Activated CD8-positive, alpha-beta memory T cell treated with anti-CD3 and anti-CD28 coated beads, Interleukin-2, amount 50 U/mL, for 1 hour (primary cell): ENCODE data around the gene HIPK1.
"Not testable (repeated sequence)": the region's sequence is repeated elsewhere in the genome, so short reads cannot be mapped to it uniquely, and the experiment has no call there.

Experiments
- DNase-seq: peaks from one replicate; pipeline ENCODE4 v3.0.0-alpha.2; 2020; ENCODE audit errors: extremely low read depth

The HIPK1 gene

GRCh38 chr1:113982949-113983348 lies 53.8 kb downstream of the HIPK1 start:
- no peak for DNase-seq

DNA sequence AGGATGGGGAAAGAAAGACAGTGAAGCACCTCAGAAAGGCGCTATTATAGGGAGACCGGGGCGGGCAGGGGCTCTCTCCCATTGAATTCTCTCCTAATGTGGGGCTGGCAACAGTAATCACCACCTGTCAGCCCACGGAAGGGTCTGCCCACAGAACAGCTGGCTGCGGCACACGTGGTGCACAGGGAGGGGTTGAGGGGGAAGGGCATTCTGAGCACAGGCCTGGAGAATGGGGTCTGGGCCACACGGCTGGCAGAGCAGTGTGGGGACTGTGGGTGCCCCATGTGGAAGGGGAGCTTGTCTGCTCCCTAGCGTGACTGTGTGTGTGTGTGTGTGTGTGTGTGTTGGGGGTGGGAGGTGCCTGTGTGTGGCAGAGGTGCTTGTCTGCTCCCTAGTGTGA lies 54.3 kb downstream of the HIPK1 start:
- no peak for DNase-seq

DNA sequence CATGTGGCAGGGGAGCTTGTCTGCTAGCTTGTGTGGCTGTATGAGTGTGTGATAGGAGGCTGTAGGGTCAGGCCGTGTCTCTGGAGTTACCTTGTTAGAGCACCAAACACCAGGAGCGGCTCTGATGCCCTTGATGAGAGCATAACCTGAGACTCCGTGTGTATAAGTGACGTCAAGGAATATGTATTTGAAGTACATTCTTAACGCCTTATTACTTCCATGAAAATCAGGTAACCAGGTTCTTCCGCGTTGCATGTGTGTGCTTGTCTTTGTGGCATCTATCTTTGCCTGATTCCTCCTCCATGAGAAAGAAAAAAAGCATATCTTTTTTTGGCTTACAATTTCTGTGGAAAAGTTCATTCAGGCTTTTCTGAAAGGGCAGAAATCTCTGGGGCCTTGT lies 54.7 kb downstream of the HIPK1 start:
- no peak for DNase-seq

DNA sequence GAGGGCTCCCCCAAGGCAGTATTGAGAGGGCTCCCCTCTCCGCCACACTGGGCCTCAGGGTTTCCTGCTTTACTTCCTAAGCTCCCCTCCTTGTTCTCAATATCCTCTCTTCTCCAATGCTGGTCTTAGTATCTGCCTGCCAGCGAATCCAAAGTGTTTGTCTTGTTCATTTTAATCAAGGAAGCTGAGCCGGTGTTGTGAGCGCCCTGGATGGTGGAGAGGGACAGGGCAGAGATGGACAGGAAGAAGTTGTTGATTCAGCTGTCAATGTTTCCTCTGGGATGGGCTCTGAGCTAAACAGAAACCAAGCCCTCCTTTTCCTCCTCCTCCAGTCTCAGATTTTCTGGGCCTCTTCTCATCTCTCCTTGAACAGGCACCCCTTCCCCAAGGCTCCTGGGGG lies 55.6 kb downstream of the HIPK1 start:
- DNase-seq: no peak

GRCh38 chr1:113986802-113987201 lies 57.7 kb downstream of the HIPK1 start:
- DNase-seq: no peak

DNA sequence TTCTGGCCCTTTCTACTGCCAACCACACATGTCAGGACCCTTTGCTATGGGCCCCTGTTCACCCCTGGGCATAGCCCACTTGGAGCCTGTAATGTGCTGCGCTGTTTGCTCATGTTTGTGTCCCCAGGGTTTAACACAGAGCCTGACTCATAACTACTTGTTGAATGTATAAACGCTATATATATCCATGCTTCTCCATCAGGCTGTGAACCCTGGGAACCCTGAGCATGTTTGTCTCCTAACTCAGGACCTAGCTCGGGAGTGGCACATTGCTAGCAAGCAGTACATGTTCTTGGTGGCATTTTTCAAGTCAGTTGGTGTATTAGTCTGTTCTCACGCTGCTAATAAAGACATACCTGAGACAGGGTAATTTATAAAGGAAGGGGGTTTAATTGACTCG lies 58.1 kb downstream of the HIPK1 start:
- no peak for DNase-seq

DNA sequence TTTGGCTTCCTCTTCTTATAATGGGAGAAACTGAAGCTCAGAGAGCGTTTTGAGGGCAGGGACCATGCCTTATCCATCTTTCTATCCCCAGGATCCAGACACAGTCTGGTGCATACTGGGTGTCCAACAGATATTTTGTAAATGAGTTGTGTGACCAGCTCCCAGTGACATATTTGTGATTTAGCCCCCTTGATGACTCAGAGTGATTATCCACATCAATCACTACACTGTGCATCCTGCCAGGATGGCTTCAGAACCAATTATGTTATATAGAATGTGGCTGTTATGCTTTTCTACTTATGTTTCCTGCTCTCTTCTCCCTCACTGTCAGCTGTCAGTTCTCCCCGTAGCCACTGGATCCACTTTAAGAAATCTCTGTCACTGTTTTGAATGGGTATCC lies 61.4 kb downstream of the HIPK1 start:
- no peak for DNase-seq

DNA sequence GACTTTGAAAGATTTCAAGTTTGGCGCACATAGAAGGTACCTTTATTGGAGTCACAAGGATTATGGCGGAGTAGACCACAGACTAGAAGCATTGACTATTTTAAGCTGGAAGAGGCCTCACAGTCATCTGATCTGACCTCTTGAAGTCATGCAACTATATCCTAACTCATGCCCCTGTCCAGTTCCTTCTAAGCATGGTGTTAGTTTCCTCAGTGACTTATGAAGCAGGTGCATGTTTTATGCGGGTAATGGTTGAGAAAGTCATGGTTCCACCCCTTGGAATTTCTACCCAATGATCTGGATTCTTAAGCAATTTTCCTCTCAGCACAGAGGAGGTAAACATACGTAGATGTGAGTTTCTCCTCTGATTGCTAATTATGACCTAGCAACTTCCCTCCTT lies 61.8 kb downstream of the HIPK1 start:
- no peak for DNase-seq

DNA sequence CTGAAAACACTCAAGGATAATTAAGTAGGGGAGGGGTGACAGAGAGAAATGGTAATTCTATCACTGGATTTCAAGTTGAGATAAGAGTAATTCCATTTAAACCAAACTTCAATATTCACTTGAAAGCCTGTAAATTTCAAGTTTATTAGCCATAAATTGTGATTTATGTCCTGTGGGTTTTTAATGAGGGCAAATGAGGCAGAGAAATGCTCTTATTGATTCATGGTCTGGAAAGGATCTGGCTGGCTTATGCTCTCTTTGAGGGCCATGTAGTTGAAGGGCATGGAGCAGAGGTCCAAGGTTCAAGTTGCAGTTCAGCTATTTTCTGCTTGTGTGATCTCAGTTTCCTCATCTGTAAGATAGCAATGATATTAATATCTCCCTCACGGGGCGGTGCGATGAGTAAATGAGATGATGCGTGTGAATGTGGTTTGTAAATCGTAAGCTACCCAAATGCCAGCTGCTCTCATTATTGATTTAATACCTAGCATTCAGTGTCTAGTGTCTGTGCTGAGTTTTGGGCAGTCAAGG lies 62.4 kb downstream of the HIPK1 start:
- DNase-seq: no peak

DNA sequence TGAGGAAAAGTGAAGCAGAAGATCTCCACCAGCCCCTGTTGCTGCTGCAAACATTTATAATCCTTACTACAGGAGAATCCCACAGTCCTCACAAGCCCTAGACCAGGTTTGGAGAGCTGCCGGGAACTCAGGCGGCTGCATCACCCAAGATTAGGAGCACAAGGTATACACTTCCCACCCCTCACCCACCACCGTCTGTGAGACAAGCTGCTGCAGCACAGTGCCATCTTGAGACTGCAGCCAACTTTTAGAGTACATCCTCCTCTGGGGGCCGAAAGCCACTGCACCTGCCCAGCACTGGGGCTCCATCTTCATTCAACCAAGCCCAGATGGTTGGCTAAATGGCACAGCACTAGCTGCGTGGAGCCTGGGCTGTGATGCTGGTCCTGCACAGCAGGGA lies 63.9 kb downstream of the HIPK1 start:
- no peak for DNase-seq

DNA sequence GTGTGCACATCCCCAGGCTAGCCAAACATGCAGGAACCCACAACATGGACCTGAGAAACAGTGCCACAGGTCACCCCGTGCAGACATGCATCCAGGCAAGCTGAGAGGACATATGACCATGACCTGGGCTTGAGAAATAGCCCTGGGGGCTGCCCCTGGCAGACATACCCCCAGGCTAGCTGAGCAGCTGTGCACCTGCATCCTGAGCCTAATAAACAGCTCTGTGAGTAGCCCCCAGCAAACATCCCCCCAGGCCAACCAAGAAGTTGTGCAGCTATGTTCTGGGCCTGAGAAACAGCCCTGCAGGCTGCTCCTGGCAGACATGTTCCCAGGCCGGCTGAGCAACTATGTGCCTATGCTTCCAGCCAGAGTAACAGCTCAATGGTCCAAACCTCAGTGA lies 64.6 kb downstream of the HIPK1 start:
- no peak for DNase-seq

DNA sequence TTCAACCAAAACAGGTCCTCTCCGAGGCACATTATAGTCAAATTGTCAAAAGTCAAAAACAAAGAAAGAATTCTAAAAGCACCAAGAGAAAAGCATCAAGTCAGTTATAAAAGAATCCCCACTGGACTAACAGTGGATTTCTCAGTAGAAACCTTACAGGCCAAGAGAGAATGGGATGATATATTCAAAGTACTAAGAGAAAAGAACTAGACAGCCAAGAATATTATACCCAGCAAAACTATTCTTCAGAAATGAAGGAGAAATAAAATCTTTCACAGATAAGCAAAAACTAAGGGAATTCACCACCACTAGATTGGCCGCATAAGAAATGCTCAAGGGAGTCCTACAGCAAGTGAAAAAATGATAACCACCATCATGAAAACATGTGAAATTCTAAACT lies 66.3 kb downstream of the HIPK1 start:
- no peak for DNase-seq

- DNase-seq: no peak
These were observed 69.2 kb downstream of the HIPK1 start for GRCh38 chr1:113998361-113998760.

GRCh38 chr1:113999233-113999632 lies 70.1 kb downstream of the HIPK1 start:
- no peak for DNase-seq

DNA sequence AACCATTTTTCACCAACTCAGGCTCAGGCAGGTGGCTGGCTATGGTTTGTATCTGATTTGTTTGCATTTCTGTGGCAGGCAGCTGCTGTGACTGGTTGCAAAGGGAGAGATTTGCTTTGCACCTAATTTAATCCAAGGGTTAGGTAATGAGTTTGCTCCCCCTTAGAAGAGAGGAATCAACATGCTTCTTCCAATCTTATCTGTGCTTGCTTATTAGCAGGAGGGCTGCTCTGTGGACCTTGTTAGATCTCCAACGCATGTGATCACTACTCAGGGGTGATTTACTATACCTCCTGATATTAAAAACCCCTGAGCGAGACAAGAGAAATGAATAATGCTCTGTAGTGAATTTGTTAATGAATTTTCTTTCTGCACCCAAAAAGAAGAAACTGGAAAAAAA lies 70.7 kb downstream of the HIPK1 start:
- no peak for DNase-seq

GRCh38 chr1:114000406-114000805 lies 71.3 kb downstream of the HIPK1 start:
- DNase-seq: no peak

DNA sequence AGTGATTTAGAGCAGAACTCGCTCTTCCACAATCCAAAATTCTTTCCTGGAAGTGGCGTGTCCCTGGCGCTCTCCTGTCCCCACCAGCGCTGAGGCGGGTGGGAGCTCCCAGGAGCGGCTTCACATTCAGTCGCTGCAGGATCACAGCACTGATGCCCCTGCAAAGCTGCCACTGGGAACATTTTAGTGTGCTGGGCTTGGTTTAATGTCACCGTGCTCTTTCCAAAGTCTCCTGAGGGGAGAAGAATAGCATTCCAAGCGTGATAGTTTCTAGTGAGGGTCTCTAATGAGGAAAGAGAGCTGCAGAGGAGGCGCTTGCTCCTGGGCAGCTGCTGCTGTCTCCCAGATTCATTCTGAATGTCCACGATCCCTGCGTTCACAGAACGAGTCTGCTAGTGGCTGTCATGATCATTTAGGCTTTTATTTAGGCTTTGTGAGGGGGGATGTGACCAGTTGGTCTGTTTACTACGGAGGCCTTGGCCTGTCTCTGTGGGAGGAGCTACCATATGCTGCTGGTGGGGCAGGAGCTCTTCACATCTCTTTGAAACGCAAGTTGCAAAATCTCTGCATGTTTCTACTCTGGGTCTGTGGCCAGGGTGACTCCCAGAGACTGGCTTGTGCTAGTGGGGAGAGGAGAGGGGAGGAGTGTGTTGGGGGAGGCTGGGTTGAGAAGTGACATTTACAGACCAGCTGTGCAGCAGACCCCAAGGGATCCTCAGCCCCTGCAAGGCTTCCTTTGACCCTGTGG lies 73.5 kb downstream of the HIPK1 start:
- DNase-seq: no peak

DNA sequence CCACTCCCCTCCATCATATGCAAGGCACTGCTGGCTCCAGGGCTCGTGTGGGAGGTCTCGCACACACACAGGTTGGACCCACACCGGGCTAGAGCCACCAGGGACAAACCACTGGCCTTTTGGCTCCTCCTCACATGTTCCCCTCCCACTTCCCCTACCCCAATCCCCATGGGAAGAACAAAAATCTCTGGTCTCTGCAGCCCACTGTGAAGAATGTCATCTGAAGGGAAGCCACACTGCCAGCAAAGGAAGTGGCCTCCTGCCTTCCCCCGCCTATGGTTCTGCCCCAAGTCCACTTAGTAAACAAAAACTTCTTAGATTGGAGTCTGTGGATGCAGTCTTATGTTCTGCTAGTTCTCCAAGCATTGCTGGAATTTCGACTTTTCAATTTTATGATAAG lies 74.3 kb downstream of the HIPK1 start:
- no peak for DNase-seq

DNA sequence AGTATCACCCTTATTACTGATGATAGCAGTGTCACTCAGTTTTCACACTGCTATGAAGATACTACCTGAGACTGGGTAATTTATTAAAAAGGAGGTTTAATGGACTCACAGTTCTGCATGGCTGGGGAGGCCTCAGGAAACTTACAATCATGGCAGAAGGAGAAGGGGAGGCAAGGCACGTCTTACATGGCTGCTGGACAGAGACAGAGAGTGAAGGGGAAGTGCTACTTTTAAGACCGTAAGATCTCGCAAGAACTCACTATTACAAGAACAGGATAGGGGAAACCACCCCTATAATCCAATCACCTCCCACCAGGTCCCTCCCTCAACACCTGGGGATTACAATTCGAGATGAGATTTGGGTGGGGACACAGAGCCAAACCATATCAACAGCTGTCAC lies 77.7 kb downstream of the HIPK1 start:
- not testable (repeated sequence) for DNase-seq

DNA sequence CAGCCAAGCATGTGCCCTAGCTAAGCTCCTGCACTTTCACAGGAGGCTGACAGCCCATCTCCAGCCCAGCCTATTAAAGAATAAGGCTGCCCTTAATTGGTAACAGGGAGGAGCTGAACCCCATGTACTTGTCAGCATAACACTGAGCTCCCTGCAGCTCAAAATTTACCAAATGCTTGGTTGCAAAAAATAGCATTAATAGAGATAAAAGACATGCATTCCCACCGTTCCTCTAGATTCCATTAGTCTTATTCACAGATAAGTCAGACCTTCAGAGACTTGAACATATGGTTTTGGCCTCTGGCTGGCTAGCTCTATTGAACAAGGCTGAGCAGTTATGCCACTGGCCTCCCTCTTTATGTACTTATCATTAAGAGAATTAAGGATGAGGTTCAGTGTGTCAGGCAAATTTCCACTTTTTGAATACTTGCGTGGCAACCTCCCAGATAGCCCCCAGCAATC lies 79.4 kb downstream of the HIPK1 start:
- no peak for DNase-seq

GRCh38 chr1:114008993-114009392 lies 79.9 kb downstream of the HIPK1 start:
- DNase-seq: no peak

- DNase-seq: no peak
These were observed 80.3 kb downstream of the HIPK1 start for GRCh38 chr1:114009393-114009792.

DNA sequence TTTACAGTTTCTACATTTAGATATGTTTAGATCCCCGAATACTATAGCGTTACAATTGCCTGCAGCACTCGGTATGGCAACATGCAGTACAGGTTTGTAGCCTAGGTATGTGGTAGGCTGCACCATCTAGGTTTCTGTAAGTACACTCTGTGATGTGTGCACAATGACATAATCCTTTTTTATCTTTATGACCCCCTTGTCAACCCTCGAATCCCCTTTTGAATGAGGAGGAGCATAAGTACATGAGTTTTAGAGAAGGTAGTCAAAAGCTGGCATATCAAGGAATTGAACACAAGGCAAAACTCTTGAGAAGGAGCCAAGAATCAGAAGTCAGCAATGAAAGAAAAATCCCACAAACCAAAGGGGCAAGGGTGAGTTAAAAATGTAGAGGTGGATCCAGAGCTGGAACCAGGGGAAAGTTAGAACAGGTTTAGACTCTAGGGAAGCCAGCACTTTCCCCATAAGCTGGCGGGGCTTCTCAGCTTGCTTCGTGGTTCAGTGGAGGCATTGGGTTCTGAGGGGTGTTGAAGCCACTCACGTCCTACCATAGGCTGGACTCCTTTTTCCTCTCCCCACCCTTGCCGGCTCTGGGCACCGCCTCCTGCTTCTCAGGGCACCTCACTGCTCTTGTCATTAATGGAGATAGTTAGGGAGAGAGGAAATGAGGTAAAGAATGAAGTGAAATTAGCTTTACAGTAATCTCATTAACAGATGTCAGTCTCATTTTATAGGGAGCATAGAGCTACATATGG lies 81.5 kb downstream of the HIPK1 start:
- no peak for DNase-seq
